Measurements from ENCODE around the gene RBMS1. TPM values are rescaled to one million over a fixed set of nuclear protein-coding genes. Genes with fewer than 3 reads are reported as not detected.

Gene RBMS1
- total and polyA plus RNA-seq, 2 of the 13 experiments (the other 11 are each of a cell fraction or from before 2014, with no cell fraction given): 55.5 to 110 TPM

DNA sequence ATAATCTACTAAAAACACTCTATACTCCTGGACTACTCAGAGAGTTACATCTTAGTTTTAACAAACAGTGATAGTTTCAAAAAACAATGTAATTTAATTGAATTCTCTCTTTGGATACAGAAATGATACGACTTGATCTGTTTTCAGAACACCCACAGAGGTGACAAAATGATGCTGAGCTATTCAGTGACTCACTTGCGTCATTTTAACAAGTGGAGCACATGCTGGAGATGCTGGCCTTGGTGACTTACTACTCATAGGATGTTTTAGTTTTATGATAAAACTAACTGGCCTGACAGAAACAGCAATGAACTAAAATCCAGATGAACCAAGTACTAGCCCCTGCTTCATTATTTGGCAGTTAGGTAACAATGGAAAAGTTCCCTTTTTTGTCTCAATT lies 192.2 kb downstream of the RBMS1 start (continued):
- TF ChIP-seq ZNF564 (CRISPR knock-in tag; IDR thresholded peaks at IDR 0.05) (no peak), ZNF720 (CRISPR knock-in tag; IDR thresholded peaks at IDR 0.05) (no peak), ZNF232 (CRISPR knock-in tag; IDR thresholded peaks at IDR 0.05; ENCODE audit: borderline replicate concordance) (no peak)

DNA sequence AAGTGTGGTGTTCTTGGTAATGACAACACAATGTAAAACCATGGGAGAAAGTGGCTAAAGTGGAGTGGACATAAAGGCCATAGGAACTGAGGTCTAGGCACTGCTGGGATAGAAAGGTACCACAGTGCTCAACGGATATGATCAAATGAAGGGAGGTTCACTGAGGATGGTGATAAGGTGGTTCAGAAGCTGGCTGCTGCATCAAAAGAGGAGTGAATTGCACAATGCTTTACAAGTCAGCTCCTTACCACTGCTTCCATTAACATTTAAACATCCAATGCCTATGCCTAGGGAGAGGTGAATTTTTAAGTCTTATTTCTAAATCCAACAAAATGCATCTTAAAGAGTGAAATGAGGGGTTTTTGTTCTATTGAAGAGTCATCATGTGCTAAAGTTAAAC lies 193.4 kb downstream of the RBMS1 start:
- no peaks in the 10 kb centered on the region for H3K9me3 ChIP-seq (ENCODE audit: low read length)
- BruUV-seq (replicated peaks): no TSS peak
- H3K36me3 ChIP-seq (replicated peaks in 1 of 2; ENCODE audit: control insufficient read depth in 1 of 2, insufficient read depth in 2 of 2, low read length in 2 of 2): peaks cover 14 to 51% of the 10 kb centered on the region in 2 experiments
- H3K27me3 ChIP-seq (ENCODE audit: control insufficient read depth in 1 of 2, insufficient read depth in 2 of 2, low read length in 2 of 2): no peaks in the 10 kb centered on the region
- CTCF ChIA-PET (ENCODE audit: low intra/inter-chr PET ratio, low total read pairs): no interaction called here
- H4K20me1 ChIP-seq (ENCODE audit: insufficient read depth, low read length): no peaks in the 10 kb centered on the region
- DNase-seq (ENCODE audit: low spot score) (no peak), ATAC-seq (no peak), FAIRE-seq (no peak)
- TF ChIP-seq, protein P1, sequence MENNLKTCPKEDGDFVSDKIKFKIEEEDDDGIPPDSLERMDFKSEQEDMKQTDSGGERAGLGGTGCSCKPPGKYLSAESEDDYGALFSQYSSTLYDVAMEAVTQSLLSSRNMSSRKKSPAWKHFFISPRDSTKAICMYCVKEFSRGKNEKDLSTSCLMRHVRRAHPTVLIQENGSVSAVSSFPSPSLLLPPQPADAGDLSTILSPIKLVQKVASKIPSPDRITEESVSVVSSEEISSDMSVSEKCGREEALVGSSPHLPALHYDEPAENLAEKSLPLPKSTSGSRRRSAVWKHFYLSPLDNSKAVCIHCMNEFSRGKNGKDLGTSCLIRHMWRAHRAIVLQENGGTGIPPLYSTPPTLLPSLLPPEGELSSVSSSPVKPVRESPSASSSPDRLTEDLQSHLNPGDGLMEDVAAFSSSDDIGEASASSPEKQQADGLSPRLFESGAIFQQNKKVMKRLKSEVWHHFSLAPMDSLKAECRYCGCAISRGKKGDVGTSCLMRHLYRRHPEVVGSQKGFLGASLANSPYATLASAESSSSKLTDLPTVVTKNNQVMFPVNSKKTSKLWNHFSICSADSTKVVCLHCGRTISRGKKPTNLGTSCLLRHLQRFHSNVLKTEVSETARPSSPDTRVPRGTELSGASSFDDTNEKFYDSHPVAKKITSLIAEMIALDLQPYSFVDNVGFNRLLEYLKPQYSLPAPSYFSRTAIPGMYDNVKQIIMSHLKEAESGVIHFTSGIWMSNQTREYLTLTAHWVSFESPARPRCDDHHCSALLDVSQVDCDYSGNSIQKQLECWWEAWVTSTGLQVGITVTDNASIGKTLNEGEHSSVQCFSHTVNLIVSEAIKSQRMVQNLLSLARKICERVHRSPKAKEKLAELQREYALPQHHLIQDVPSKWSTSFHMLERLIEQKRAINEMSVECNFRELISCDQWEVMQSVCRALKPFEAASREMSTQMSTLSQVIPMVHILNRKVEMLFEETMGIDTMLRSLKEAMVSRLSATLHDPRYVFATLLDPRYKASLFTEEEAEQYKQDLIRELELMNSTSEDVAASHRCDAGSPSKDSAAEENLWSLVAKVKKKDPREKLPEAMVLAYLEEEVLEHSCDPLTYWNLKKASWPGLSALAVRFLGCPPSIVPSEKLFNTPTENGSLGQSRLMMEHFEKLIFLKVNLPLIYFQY (CRISPR knock-in tag; IDR thresholded peaks at IDR 0.05; ENCODE audit: borderline replicate concordance): no peak
- peak; percentile 19; the same call in 1 of the 2 replicates for TF ChIP-seq CEBPB (IDR thresholded peaks at IDR 0.05; ENCODE audit: borderline replicate concordance, low read depth, low read length)
- intact Hi-C loops (cut with micrococcal nuclease; ENCODE audit: unreplicated experiment): no loop called here
- no peak overlapping the region for H2AFZ ChIP-seq (ENCODE audit: low read length)
- no peak overlapping the region for H3K4me3 ChIP-seq (replicated peaks in 1 of 3; ENCODE audit: insufficient read depth in 1 of 3, low read depth in 2 of 3, low read length in 3 of 3)
- POLR2A ChIA-PET: no interaction called here
- WGBS (ENCODE audit: low lambda C conversion rate): 97% methylated on average over 1 of the region's 1 CpG
- H3K79me2 ChIP-seq (ENCODE audit: insufficient read depth, low read length): no peaks in the 10 kb centered on the region
- in situ Hi-C loops (cut with HindIII; ENCODE audit: extremely low pct_ligation_motif_present, low pct_unique_long_range_greater_than_20kb): no loop called here
- H3K9ac ChIP-seq (ENCODE audit: insufficient read depth, low read depth, low read length): no peak overlapping the region
- H3K4me1 ChIP-seq (ENCODE audit: insufficient read depth, low read length): no peaks in the 10 kb centered on the region
- no peak overlapping the region for H3K4me2 ChIP-seq (ENCODE audit: low read depth, low read length)
- no peak overlapping the region for H3K27ac ChIP-seq (ENCODE audit: extremely low read length, insufficient read depth, low read length)

Data from HepG2 (cell line).